H1 (cell line): Measurements from ENCODE around the gene EDA. TPM values are rescaled to one million over a fixed set of nuclear protein-coding genes. Genes with fewer than 3 reads are reported as not detected.

Experiments used
- KDM5A ChIP-seq: fragments of 200-600 bp; IDR thresholded peaks from 2 replicates; pipeline ENCODE4 v1.7.1; 2012; ENCODE audit warnings: mild to moderate bottlenecking, low read length, inconsistent platforms, mixed read lengths
- SIRT6 ChIP-seq: IDR thresholded peaks from one replicate; pipeline ENCODE4 v1.7.1; 2012; ENCODE audit warnings: low read length, inconsistent platforms
- polyA plus RNA-seq, 7 experiments: library from polyadenylated mRNA; depleted of rRNA in 3 of 7; stranded (reverse) in 5 of 7; unstranded in 2 of 7; fragments of >200 nt in 5 of 7; fragments of 200-250 nt in 2 of 7; gene quantifications; 1 replicate in 5 of 7; 2 replicates in 1 of 7; 4 replicates in 1 of 7; pipeline versions ENCODE4 v1.2.1 to v1.2.3, GENCODE V29; 2011 to 2013; ENCODE audit warnings: missing spikeins in 2 of 7, mixed read lengths in 2 of 7
- total RNA-seq: library from RNA; stranded (reverse); fragmentation: NEBNext Ultra II Directional; extraction: Animal tissue kit (Norgen Biotek cat#: 25700); gene quantifications from 2 replicates; pipeline ENCODE4 v1.2.1, GENCODE V29; 2021
- TF ChIP-seq, protein P1 (sequence below): fragments of 300-600 bp; sonication (generic); IDR thresholded peaks from 2 replicates; pipeline ENCODE4 v1.7.1; 2012; ENCODE audit warnings: low read length, moderate library complexity, mild to moderate bottlenecking, inconsistent platforms; ENCODE audit not compliant: insufficient replicate concordance

EDA gene
- total and polyA plus RNA-seq, 2 of the 8 experiments (the other 6 are each of a cell fraction or from before 2014, with no cell fraction given) = 7.5 to 10.5 TPM

DNA sequence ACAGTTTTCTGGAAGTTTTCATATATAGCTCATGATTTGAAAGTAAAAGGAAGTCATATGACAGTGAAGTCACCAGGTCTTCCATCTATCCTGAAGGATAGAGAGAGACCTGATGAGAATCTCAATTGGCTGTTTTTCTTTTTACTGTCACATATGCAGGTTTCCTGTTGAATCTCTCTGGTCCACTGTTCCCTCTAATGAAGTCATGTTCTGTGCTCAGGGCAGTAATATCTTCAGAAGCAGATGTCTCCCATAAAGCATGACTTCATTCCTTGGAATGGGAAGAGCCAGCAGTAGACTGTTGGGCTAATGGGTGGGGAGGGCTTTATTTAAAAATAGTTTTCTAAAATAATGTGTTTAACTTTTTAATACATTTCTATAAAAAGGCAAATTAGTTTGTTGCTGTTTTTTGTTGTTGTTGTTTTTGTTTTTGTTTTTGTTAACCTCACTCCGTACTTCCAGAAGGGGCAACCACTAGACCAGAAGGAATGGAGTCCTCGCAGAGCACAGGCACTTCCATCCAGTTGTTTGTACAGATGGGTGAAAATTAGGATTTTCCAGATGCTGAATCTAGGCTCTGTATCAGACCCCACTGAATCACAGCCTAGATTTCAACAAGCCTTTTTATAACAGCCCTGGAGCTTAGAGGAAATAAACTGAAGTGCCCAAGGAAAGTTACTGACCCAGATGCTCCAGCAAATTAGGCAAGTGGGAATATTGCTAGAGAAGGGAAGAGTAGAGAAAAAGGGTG lies 379.6 kb downstream of the EDA start (continued):
- TF ChIP-seq, protein P1, sequence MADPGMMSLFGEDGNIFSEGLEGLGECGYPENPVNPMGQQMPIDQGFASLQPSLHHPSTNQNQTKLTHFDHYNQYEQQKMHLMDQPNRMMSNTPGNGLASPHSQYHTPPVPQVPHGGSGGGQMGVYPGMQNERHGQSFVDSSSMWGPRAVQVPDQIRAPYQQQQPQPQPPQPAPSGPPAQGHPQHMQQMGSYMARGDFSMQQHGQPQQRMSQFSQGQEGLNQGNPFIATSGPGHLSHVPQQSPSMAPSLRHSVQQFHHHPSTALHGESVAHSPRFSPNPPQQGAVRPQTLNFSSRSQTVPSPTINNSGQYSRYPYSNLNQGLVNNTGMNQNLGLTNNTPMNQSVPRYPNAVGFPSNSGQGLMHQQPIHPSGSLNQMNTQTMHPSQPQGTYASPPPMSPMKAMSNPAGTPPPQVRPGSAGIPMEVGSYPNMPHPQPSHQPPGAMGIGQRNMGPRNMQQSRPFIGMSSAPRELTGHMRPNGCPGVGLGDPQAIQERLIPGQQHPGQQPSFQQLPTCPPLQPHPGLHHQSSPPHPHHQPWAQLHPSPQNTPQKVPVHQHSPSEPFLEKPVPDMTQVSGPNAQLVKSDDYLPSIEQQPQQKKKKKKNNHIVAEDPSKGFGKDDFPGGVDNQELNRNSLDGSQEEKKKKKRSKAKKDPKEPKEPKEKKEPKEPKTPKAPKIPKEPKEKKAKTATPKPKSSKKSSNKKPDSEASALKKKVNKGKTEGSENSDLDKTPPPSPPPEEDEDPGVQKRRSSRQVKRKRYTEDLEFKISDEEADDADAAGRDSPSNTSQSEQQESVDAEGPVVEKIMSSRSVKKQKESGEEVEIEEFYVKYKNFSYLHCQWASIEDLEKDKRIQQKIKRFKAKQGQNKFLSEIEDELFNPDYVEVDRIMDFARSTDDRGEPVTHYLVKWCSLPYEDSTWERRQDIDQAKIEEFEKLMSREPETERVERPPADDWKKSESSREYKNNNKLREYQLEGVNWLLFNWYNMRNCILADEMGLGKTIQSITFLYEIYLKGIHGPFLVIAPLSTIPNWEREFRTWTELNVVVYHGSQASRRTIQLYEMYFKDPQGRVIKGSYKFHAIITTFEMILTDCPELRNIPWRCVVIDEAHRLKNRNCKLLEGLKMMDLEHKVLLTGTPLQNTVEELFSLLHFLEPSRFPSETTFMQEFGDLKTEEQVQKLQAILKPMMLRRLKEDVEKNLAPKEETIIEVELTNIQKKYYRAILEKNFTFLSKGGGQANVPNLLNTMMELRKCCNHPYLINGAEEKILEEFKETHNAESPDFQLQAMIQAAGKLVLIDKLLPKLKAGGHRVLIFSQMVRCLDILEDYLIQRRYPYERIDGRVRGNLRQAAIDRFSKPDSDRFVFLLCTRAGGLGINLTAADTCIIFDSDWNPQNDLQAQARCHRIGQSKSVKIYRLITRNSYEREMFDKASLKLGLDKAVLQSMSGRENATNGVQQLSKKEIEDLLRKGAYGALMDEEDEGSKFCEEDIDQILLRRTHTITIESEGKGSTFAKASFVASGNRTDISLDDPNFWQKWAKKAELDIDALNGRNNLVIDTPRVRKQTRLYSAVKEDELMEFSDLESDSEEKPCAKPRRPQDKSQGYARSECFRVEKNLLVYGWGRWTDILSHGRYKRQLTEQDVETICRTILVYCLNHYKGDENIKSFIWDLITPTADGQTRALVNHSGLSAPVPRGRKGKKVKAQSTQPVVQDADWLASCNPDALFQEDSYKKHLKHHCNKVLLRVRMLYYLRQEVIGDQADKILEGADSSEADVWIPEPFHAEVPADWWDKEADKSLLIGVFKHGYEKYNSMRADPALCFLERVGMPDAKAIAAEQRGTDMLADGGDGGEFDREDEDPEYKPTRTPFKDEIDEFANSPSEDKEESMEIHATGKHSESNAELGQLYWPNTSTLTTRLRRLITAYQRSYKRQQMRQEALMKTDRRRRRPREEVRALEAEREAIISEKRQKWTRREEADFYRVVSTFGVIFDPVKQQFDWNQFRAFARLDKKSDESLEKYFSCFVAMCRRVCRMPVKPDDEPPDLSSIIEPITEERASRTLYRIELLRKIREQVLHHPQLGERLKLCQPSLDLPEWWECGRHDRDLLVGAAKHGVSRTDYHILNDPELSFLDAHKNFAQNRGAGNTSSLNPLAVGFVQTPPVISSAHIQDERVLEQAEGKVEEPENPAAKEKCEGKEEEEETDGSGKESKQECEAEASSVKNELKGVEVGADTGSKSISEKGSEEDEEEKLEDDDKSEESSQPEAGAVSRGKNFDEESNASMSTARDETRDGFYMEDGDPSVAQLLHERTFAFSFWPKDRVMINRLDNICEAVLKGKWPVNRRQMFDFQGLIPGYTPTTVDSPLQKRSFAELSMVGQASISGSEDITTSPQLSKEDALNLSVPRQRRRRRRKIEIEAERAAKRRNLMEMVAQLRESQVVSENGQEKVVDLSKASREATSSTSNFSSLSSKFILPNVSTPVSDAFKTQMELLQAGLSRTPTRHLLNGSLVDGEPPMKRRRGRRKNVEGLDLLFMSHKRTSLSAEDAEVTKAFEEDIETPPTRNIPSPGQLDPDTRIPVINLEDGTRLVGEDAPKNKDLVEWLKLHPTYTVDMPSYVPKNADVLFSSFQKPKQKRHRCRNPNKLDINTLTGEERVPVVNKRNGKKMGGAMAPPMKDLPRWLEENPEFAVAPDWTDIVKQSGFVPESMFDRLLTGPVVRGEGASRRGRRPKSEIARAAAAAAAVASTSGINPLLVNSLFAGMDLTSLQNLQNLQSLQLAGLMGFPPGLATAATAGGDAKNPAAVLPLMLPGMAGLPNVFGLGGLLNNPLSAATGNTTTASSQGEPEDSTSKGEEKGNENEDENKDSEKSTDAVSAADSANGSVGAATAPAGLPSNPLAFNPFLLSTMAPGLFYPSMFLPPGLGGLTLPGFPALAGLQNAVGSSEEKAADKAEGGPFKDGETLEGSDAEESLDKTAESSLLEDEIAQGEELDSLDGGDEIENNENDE = no peak
- TF ChIP-seq KDM5A = no peak
- no peak for TF ChIP-seq SIRT6
